ENCODE measurements around the gene BUD13.

DNA sequence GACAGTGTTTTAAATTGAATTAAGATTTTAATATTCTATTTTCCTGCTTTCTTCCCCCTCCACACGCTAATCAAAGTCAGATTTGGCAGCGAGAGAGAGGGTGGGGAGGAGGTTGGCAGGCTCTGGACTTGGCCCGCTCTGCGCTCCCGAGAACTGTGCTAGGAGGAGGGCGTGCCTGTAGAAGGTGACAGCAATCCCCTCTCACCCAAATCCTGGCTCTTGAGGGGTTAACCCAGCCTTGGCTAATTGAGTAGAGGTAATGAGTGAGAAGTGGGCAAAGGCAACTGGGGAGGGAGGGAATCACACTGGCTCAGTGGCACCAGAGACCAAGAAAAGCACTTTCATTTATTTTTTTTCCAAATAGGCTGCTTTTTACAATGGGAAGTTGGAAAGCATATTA lies 42.2 kb downstream of the BUD13 start:
- TF ChIP-seq, protein P1, sequence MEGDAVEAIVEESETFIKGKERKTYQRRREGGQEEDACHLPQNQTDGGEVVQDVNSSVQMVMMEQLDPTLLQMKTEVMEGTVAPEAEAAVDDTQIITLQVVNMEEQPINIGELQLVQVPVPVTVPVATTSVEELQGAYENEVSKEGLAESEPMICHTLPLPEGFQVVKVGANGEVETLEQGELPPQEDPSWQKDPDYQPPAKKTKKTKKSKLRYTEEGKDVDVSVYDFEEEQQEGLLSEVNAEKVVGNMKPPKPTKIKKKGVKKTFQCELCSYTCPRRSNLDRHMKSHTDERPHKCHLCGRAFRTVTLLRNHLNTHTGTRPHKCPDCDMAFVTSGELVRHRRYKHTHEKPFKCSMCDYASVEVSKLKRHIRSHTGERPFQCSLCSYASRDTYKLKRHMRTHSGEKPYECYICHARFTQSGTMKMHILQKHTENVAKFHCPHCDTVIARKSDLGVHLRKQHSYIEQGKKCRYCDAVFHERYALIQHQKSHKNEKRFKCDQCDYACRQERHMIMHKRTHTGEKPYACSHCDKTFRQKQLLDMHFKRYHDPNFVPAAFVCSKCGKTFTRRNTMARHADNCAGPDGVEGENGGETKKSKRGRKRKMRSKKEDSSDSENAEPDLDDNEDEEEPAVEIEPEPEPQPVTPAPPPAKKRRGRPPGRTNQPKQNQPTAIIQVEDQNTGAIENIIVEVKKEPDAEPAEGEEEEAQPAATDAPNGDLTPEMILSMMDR (conservative IDR thresholded peaks at IDR 0.05; ENCODE audit: low read depth in 2 of 2), result no peak
- TF ChIP-seq EZH2 (IDR thresholded peaks at IDR 0.05; ENCODE audit: low read depth, unreplicated experiment), result no peak
